Heart left ventricle (tissue), 13 donors: Measurements from ENCODE around the gene FYTTD1.

ENCODE experiments used
- POLR2A ChIP-seq, 2 donors: fragments of 450-650 bp; IDR thresholded peaks; one replicate each; pipeline ENCODE4 v1.6.1; 2017; ENCODE audit warnings: antibody characterized with exemption in 2 of 2, mild to moderate bottlenecking in 2 of 2, moderate library complexity in 2 of 2
- TF ChIP-seq, protein P1 (sequence below), 12 donors: fragments of 200-600 bp; sonication (generic) in 4 of 12; IDR thresholded peaks; one replicate each; pipeline versions ENCODE4 v1.5.0 to v1.8.0; 2018 to 2022; ENCODE audit warnings: antibody characterized with exemption in 12 of 12, mild to moderate bottlenecking in 5 of 12
- donor health status: ischemic (EF 13 %, LVEDD 7.1; RV severe dilation, severe dysfunction).
- donor health status: DM: no; HTN: yes; CAD: no.
- donor health status: DM: no; HTN: no; CAD: no.
- donor health status: ischemic (EF 25% LVEDD 6.9; RV normal size, moderate dysfunction).
- donor health status: ischemic (EF 25% LVEDD 5.7; RV mildly dilated, moderate dysfunction).
- donor health status: ischemic (EF 35%, LVEDD 5.7; RV mildly dilated, moderate dysfunction).
- donor health status: nonischemic (EF 11% LVEDD 7.7; RV severe dilation, severe dysfunction).
- donor health status: DM: yes; HTN: yes; CAD: no.
- donor health status: PGD.
- donor health status: ischemic (EF 29% LVEDD 5.4; RV normal size, mild dysfunction).
- donor health status: nonischemic (EF 23%, LVEDD 6.1; RV moderate dilation, normal function).

DNA sequence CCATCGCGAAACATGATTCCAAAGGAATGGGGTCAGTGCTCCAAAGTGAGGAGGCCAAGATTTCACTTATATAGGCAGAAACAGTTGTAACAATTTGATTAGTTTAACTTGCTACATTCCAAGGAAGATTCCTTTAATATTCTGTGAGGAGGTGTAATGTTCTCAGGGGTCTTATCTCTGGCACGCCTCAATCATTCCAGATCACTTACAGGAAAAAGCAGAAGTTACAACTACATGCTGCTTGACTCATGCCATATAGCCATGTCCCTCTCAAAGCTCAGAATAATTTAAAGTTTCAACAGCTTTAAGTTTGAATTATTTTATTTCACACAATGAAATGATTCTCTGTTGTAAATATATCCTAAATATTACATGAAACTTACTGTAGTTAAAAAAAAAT, 3.5 kb upstream of the FYTTD1 start:
- TF ChIP-seq, protein P1, sequence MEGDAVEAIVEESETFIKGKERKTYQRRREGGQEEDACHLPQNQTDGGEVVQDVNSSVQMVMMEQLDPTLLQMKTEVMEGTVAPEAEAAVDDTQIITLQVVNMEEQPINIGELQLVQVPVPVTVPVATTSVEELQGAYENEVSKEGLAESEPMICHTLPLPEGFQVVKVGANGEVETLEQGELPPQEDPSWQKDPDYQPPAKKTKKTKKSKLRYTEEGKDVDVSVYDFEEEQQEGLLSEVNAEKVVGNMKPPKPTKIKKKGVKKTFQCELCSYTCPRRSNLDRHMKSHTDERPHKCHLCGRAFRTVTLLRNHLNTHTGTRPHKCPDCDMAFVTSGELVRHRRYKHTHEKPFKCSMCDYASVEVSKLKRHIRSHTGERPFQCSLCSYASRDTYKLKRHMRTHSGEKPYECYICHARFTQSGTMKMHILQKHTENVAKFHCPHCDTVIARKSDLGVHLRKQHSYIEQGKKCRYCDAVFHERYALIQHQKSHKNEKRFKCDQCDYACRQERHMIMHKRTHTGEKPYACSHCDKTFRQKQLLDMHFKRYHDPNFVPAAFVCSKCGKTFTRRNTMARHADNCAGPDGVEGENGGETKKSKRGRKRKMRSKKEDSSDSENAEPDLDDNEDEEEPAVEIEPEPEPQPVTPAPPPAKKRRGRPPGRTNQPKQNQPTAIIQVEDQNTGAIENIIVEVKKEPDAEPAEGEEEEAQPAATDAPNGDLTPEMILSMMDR (IDR thresholded peaks at IDR 0.05): no peak
- no peak for TF ChIP-seq POLR2A (IDR thresholded peaks at IDR 0.05)
